VCaP (cell line): ENCODE data around the gene EGR1.

ENCODE experiments used
- H3K27ac ChIP-seq: fragments of 450-650 bp; 2 replicates; pipeline ENCODE4 v1.5.1; 2017
- CTCF ChIP-seq: fragments of 450-650 bp; conservative IDR thresholded peaks from 2 replicates; pipeline ENCODE4 v1.5.1; 2017; ENCODE audit warnings: mild to moderate bottlenecking, moderate library complexity

EGR1 gene

GRCh38 chr5:138439477-138440158, 25.7 kb upstream of the EGR1 start:
- H3K27ac ChIP-seq = peak overlapping the region; percentile 60
- no peak for TF ChIP-seq CTCF

DNA sequence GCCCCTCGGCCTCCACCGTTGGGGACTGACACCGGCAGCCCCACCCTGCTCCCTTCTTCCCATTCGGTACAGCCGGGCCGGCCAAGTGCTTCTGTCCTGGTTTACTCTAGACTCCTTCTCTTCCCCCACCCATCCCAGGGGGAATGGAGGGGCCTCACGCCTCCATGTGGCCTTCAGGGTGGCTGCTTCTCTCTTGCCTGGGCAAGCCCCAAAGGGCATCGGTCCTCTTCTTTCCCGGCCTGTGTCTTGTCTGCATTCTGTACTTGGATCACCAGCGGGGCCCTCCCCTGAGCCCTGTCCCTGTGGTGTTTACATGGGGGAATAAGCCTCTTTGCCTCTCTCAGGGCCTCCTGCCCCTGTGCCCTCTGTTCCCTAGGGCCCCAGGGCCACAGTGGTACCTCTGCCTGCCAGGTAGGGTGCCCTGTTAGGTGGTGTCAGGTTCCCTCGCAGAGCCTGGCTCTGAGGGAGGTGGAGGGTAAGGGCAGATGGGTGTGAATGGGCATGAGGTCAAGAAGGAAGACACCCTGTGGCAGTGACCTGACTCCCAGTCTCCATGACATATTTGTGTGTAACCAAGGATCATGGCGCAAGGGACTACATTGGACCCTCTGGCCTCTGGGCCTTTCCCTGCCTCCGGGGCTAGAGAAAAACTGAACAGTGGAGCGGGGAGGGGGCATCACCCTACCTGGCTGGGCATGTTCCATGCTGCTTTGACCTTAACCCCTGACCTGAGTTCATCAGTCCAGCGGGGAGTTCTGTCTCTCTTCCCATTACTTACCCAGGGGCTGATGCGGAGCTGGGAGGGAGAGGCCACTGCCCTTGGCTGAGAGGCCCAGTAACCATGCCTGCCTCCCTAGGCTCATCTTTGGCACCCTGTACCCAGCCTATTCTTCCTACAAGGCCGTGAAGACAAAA, 24.9 kb upstream of the EGR1 start:
- no peak overlapping the region; the same call in 1 of the 2 replicates for H3K27ac ChIP-seq
- no peak for TF ChIP-seq CTCF

GRCh38 chr5:138441221-138441620, 24.1 kb upstream of the EGR1 start:
- no peak overlapping the region for H3K27ac ChIP-seq
- no peak for TF ChIP-seq CTCF

GRCh38 chr5:138444078-138444773, 21.1 kb upstream of the EGR1 start:
- H3K27ac ChIP-seq = no peak overlapping the region
- TF ChIP-seq CTCF = no peak

DNA sequence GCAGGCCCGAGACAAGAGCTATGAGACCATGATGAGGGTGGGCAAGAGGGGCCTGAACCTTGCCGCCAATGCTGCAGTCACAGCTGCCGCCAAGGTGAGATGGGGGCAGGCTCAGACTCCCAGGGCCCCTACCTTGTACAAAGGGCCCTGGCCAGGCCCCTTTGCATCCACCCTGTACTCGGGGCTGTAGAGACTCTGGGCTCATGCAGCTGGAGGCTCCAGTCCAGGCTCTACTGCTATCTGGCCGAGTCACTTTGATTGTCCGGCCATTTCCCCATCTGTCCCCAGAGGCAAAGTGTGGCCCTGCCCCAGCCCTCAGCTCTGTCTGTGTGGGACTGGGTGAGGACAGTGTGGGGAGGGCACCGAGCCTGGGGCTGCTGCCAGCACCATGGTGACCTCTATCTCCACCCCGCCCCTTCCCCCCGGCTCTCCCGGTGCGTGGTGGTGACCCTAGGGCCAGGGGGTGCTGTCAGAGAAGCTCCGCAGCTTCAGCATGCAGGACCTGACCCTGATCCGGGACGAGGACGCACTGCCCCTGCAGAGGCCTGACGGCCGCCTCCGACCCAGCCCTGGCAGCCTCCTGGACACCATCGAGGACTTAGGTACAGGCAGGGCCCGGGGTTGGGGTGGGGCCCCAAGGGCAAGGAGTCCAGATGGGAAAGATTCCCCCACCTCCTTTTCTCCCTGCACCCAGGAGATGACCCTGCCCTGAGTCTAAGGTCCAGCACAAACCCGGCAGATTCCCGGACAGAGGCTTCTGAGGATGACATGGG, 20.3 kb upstream of the EGR1 start:
- H3K27ac ChIP-seq = no peak overlapping the region
- TF ChIP-seq CTCF = no peak

DNA sequence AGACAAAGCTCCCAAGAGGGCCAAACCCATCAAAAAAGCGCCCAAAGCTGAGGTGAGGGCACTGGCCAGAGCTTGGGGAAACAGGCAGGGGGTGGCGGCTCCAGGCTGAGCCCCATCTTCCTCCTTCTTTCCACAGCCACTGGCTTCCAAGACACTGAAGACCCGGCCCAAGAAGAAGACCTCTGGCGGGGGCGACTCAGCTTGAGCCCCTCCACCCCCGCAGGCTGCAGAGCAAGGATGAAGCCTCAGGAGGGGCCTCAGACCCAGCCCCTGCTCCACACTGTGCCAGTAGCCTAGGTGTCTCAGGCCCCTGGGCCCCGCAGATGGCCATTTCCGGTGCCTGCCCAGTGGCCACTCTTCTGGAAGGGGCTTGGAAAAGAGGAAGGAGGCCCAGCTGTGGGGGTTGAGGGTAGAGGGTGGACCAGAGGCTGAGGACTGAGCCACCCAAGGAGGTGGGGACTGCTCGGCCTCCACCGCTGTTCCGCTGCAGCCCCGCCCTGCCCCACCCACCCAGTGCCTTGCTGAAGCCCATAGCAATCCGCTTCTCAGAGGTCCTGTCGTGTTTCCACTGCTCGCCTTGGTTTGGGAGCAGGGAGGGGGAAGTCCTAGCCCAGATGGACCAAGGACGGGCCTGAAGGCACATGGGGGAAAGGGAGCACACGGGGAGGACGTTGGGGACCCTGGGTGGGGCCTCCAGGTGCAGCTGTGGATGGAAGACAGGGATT, 19.6 kb upstream of the EGR1 start:
- TF ChIP-seq CTCF = no peak

More for the DNA sequence above, 19.6 kb upstream of the EGR1 start:
- no peak overlapping the region for H3K27ac ChIP-seq
